ENCODE results near the gene DYRK1B. TPM values are rescaled to one million over a fixed set of nuclear protein-coding genes. Genes with fewer than 3 reads are reported as not detected.

Gene DYRK1B
- total RNA-seq, 5 donors from 2014 or later (not counting 1 experiment from before 2014, with no cell fraction given), result 18.9 to 38.4 (median 28.0) TPM

DNA sequence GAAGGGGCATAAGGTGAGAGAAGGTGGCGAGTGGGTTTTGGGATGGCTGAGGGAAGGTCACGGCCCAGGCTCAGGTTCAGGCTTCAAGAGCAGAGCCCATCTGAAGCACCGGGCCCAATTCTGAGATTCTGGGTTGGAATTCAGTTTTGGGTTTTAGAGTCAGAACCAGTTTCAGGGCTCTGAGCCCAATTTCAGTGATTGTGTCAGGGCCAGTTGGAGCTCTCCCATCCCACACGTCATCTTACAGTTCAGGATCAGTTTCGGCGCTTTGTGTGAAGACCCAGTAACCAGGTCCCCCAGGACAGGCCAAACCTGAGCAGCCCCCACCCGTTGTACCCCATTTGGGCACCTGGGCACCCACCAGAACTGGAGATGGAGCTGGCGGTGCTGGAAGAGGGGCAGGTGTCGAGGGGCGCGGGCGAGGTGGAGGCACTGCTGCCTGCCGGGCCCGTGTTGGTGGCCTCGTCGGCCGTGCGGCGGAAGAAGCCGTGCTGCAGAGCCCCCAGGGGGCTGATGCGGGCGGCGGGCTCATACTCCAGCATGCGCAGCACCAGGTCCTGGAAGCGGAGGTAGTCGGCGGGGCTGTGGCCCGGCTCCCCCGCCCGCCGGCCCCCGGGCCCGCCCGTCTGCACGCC is 7.5 kb downstream of the DYRK1B start:
- Mint-ChIP-seq H3K27ac (peak overlapping the region in 1 of 2 donors; percentile 47), H3K4me3 (no peak overlapping the region), H3K36me3 (peaks cover 35% of the 10 kb centered on the region), H3K4me1 (peaks cover 7 to 19% (median 14%) of the 10 kb centered on the region in 3 donors), H3K27me3 (no peaks in the 10 kb centered on the region), H3K9me3 (no peaks in the 10 kb centered on the region)
- 98% methylated on average over 28 of the region's 35 CpGs for WGBS (ENCODE audit: insufficient coverage)
- H3K36me3 ChIP-seq (ENCODE audit: control insufficient read depth in 2 of 2, extremely low read depth in 1 of 2, insufficient read depth in 1 of 2, low read length in 1 of 2), result peaks cover 16 to 59% of the 10 kb centered on the region in 2 donors
- ChIA-PET CTCF (no interaction called here), POLR2A (no interaction called here)
- no peak overlapping the region for H3K4me3 ChIP-seq (ENCODE audit: control insufficient read depth in 1 of 2, extremely low read depth in 1 of 2, low read length in 1 of 2)
- H3K4me1 ChIP-seq (ENCODE audit: control insufficient read depth in 1 of 2, extremely low read depth in 1 of 2, insufficient read depth in 2 of 2, low read length in 2 of 2), result peaks cover 5 to 52% of the 10 kb centered on the region in 2 experiments
- H3K9me3 ChIP-seq, result no peaks in the 10 kb centered on the region
- H3K27ac ChIP-seq (ENCODE audit: low read length), result no peak overlapping the region
- no peak for ATAC-seq (replicated peaks in 1 of 4)
- no peak for DNase-seq
- no peaks in the 10 kb centered on the region for H3K27me3 ChIP-seq (replicated peaks in 1 of 2; ENCODE audit: control insufficient read depth in 2 of 2, extremely low read depth in 1 of 2, insufficient read depth in 2 of 2, low read length in 1 of 2)

DNA sequence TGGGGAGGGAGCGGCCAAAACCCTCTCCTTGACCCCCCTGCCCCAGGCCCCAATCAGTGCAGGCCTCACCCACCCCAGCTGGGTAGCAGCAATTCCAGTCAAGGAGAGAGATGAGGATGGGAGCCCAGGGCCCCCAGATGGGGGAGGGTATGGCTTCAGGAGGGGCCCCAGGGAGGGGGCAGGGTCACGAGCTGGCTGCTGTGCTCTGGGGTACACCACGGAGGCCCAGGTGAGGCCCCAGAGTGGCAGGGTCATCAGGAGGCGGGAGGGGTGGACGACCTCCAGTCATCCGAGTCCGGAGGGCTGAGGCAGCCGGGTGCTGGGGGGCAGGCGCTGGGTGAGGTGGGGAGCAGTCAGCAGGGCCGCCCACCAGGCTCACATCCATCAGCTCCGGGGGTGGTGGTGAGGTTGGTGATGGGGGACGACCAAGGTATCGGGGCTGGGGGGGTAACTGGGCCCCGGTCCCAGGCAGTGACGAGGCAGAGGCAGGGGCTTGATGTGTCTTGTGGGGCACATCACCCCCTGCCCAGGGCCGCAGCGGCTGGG is 8.4 kb downstream of the DYRK1B start:
- ChIA-PET CTCF (no interaction called here), POLR2A (no interaction called here)
- WGBS (ENCODE audit: insufficient coverage), result 94% methylated on average over 12 of the region's 17 CpGs
- no peak overlapping the region for H3K4me3 Mint-ChIP-seq
- peaks cover 0 to 13% (median 9%) of the 10 kb centered on the region in 3 donors for H3K4me1 Mint-ChIP-seq
- Histone ChIP-seq H3K4me3 (ENCODE audit: control insufficient read depth in 1 of 2, extremely low read depth in 1 of 2, low read length in 1 of 2) (no peak overlapping the region), H3K36me3 (ENCODE audit: control insufficient read depth in 2 of 2, extremely low read depth in 1 of 2, insufficient read depth in 1 of 2, low read length in 1 of 2) (peaks cover 16 to 52% of the 10 kb centered on the region in 2 donors), H3K27me3 (replicated peaks in 1 of 2; ENCODE audit: control insufficient read depth in 2 of 2, extremely low read depth in 1 of 2, insufficient read depth in 2 of 2, low read length in 1 of 2) (no peaks in the 10 kb centered on the region), H3K27ac (ENCODE audit: low read length) (no peak overlapping the region), H3K9me3 (no peaks in the 10 kb centered on the region), H3K4me1 (ENCODE audit: control insufficient read depth in 1 of 2, extremely low read depth in 1 of 2, insufficient read depth in 2 of 2, low read length in 2 of 2) (peaks cover 5 to 52% of the 10 kb centered on the region in 2 experiments)
- no peak overlapping the region for H3K27ac Mint-ChIP-seq
- peaks cover 32% of the 10 kb centered on the region for H3K36me3 Mint-ChIP-seq
- no peaks in the 10 kb centered on the region for H3K9me3 Mint-ChIP-seq
- DNase-seq (no peak), ATAC-seq (replicated peaks in 1 of 4) (no peak)
- H3K27me3 Mint-ChIP-seq, result no peaks in the 10 kb centered on the region

DNA sequence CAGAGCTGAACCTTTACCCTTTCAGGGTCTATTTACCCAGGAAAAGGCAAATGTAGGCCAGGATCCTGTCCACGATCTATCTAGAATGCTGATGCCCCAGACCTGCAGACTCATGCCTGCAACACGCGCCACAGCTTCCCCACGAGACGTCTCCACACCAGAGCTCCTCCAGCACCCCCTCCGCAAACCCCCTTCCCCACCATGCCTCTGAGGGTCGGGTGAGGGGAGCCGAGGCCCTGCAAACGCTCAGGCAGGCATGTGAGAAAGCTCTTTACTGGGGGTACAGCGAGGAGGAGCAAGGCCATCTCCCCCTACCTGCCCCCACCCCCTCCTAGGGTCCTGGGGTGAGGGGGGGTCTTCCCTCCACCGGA is 8.9 kb downstream of the DYRK1B start:
- no peaks in the 10 kb centered on the region for H3K27me3 Mint-ChIP-seq
- ATAC-seq (replicated peaks in 1 of 4), result no peak
- CTCF ChIA-PET, result no interaction called here
- no peaks in the 10 kb centered on the region for H3K9me3 ChIP-seq
- peaks cover 12 to 46% of the 10 kb centered on the region in 2 donors for H3K36me3 ChIP-seq (ENCODE audit: control insufficient read depth in 2 of 2, extremely low read depth in 1 of 2, insufficient read depth in 1 of 2, low read length in 1 of 2)
- 100% methylated on average over 1 of the region's 11 CpGs for WGBS (ENCODE audit: insufficient coverage)
- H3K27ac Mint-ChIP-seq, result no peak overlapping the region
- H3K9me3 Mint-ChIP-seq, result no peaks in the 10 kb centered on the region
- no peak overlapping the region for H3K4me3 ChIP-seq (ENCODE audit: control insufficient read depth in 1 of 2, extremely low read depth in 1 of 2, low read length in 1 of 2)
- no peaks in the 10 kb centered on the region for H3K27me3 ChIP-seq (replicated peaks in 1 of 2; ENCODE audit: control insufficient read depth in 2 of 2, extremely low read depth in 1 of 2, insufficient read depth in 2 of 2, low read length in 1 of 2)
- peaks cover 5 to 49% of the 10 kb centered on the region in 2 experiments for H3K4me1 ChIP-seq (ENCODE audit: control insufficient read depth in 1 of 2, extremely low read depth in 1 of 2, insufficient read depth in 2 of 2, low read length in 2 of 2)
- no peak overlapping the region for H3K4me3 Mint-ChIP-seq
- no peak for DNase-seq
- peaks cover 28% of the 10 kb centered on the region for H3K36me3 Mint-ChIP-seq
- POLR2A ChIA-PET, result interaction anchor here in 1 of 2 donors (1.2 kb wide), 1 partner anchor 9 kb away, joined by 10 read pairs; the partner anchor contains the start of gene DYRK1B
- H3K4me1 Mint-ChIP-seq, result peaks cover 3 to 13% (median 9%) of the 10 kb centered on the region in 3 donors
- peak overlapping the region; percentile 55 for H3K27ac ChIP-seq (ENCODE audit: low read length)

DNA sequence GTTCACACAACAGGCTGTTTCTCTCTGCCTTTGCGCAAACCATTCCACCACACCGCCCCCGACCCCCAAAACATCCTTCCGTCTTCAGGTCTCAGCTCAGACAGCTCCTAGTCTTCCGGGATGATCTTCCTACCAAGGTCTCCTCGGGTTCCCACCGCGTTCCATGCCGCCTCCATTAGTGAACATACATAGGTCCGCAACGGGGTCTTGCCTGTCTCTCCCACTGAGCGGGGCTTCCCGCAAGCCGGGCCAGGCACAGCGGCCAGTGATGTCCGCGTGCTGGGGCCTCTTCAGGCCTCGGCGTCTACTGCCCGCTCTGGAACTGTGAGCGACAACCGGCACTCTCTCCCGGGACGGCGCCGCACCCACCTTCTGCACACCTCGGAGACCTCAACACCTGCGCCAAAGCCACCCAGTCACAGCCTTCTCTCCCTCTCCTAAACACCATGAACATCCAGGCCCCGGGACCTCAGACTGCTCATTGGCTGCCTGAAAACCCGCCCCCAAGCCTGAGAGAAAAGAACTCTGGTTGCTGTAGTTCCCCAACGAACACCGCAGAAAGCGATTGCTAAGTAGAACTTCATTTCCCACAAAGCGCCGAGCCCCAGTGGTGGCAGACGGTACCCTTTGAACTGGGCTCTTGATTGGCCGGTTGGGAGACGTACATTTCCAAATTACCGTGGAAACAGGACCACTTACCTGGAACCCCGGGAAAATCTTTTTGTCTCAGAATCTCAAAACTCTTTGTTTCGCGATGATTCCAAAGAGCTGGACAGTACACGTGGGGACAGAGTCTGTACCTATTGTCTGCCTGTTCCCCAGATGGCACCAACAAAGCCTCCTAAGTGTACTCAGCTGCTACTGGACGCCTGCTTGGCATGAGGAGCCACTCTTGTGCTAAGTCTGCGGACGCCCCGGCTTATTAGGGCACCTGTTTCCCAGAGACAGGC is 9.5 kb downstream of the DYRK1B start:
- peak; percentile 69 to 93 (median 86) for DNase-seq
- peak overlapping the region; percentile 55 for H3K27ac ChIP-seq (ENCODE audit: low read length)
- H3K9me3 ChIP-seq, result no peaks in the 10 kb centered on the region
- H3K4me3 ChIP-seq (ENCODE audit: control insufficient read depth in 1 of 2, extremely low read depth in 1 of 2, low read length in 1 of 2), result peak overlapping the region; percentile 69 to 90
- no peaks in the 10 kb centered on the region for H3K27me3 Mint-ChIP-seq
- H3K4me3 Mint-ChIP-seq, result no peak overlapping the region
- no peaks in the 10 kb centered on the region for H3K9me3 Mint-ChIP-seq
- ChIA-PET CTCF (no interaction called here), POLR2A (interaction anchor here in 1 of 2 donors (1.2 kb wide), 1 partner anchor 10 kb away, joined by 10 read pairs; the partner anchor contains the start of gene DYRK1B)
- peak; percentile 98 to 99 (median 98) for ATAC-seq (replicated peaks in 1 of 4)
- H3K36me3 Mint-ChIP-seq, result peaks cover 23% of the 10 kb centered on the region
- peaks cover 11 to 40% of the 10 kb centered on the region in 2 donors for H3K36me3 ChIP-seq (ENCODE audit: control insufficient read depth in 2 of 2, extremely low read depth in 1 of 2, insufficient read depth in 1 of 2, low read length in 1 of 2)
- no peaks in the 10 kb centered on the region for H3K27me3 ChIP-seq (replicated peaks in 1 of 2; ENCODE audit: control insufficient read depth in 2 of 2, extremely low read depth in 1 of 2, insufficient read depth in 2 of 2, low read length in 1 of 2)
- WGBS (ENCODE audit: insufficient coverage), result 15% methylated on average over 46 of the region's 47 CpGs
- peaks cover 5 to 43% of the 10 kb centered on the region in 2 experiments for H3K4me1 ChIP-seq (ENCODE audit: control insufficient read depth in 1 of 2, extremely low read depth in 1 of 2, insufficient read depth in 2 of 2, low read length in 2 of 2)
- peaks cover 9 to 13% (median 10%) of the 10 kb centered on the region in 3 donors for H3K4me1 Mint-ChIP-seq
- no peak overlapping the region for H3K27ac Mint-ChIP-seq

DNA sequence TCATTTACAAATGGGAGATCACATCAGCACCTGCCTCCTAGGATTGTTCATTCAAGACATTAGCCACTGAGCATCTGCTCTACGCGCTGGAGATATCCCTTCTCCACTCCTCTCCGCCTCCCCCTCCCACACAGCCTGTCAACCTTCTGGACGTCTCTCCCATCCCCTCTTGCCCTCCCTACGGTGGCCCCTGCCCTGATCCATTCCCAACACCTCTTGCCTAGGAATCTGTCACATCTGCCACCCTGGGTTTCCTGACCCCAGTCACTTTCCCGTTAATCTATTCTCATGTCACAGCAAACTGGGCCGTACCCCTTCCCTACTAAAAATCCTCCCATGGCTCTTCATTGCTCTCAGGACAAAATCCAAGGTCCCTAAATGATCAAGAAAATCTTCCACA is 10.3 kb downstream of the DYRK1B start:
- peak overlapping the region; percentile 69 to 90 for H3K4me3 ChIP-seq (ENCODE audit: control insufficient read depth in 1 of 2, extremely low read depth in 1 of 2, low read length in 1 of 2)
- H3K27ac Mint-ChIP-seq, result no peak overlapping the region
- H3K36me3 Mint-ChIP-seq, result peaks cover 24% of the 10 kb centered on the region
- no peaks in the 10 kb centered on the region for H3K9me3 ChIP-seq
- H3K4me1 Mint-ChIP-seq, result peaks cover 7 to 17% (median 16%) of the 10 kb centered on the region in 3 donors
- H3K27ac ChIP-seq (ENCODE audit: low read length), result peak overlapping the region; percentile 54
- ATAC-seq (replicated peaks in 1 of 4) (no peak), DNase-seq (no peak)
- peaks cover 5 to 39% of the 10 kb centered on the region in 2 experiments for H3K4me1 ChIP-seq (ENCODE audit: control insufficient read depth in 1 of 2, extremely low read depth in 1 of 2, insufficient read depth in 2 of 2, low read length in 2 of 2)
- no peak overlapping the region for H3K4me3 Mint-ChIP-seq
- CTCF ChIA-PET, result no interaction called here
- 59% methylated on average over 7 of the region's 7 CpGs for WGBS (ENCODE audit: insufficient coverage)
- H3K9me3 Mint-ChIP-seq, result no peaks in the 10 kb centered on the region
- no peaks in the 10 kb centered on the region for H3K27me3 ChIP-seq (replicated peaks in 1 of 2; ENCODE audit: control insufficient read depth in 2 of 2, extremely low read depth in 1 of 2, insufficient read depth in 2 of 2, low read length in 1 of 2)
- POLR2A ChIA-PET, result no interaction called here
- peaks cover 11 to 34% of the 10 kb centered on the region in 2 donors for H3K36me3 ChIP-seq (ENCODE audit: control insufficient read depth in 2 of 2, extremely low read depth in 1 of 2, insufficient read depth in 1 of 2, low read length in 1 of 2)
- H3K27me3 Mint-ChIP-seq, result no peaks in the 10 kb centered on the region

DNA sequence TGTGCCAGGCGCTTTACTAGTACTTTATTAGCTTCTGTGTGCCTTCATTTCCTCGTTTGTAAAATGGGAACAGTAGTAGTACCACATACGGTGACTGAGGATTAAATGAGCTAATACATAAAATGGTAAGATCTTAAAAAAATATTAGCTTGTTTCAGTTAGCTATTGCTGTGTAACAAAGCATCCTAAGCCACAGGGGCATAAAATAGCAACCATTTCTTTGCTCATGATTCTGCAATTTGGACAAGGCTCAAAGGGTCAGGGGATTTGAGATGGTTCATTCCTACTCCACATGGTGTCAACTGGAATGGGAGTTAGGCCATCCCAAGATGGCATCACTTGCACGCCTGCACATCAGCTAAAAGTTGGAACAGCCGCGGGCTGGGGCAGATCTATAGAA is 13.3 kb downstream of the DYRK1B start:
- ATAC-seq (replicated peaks in 1 of 4) (no peak), DNase-seq (no peak)
- Mint-ChIP-seq H3K4me3 (no peak overlapping the region), H3K27me3 (no peaks in the 10 kb centered on the region), H3K36me3 (peaks cover 27% of the 10 kb centered on the region), H3K9me3 (no peaks in the 10 kb centered on the region), H3K27ac (no peak overlapping the region), H3K4me1 (peaks cover 9 to 18% (median 16%) of the 10 kb centered on the region in 3 donors)
- no peaks in the 10 kb centered on the region for H3K9me3 ChIP-seq
- H3K27me3 ChIP-seq (replicated peaks in 1 of 2; ENCODE audit: control insufficient read depth in 2 of 2, extremely low read depth in 1 of 2, insufficient read depth in 2 of 2, low read length in 1 of 2), result no peaks in the 10 kb centered on the region
- H3K36me3 ChIP-seq (ENCODE audit: control insufficient read depth in 2 of 2, extremely low read depth in 1 of 2, insufficient read depth in 1 of 2, low read length in 1 of 2), result peaks cover 8 to 11% of the 10 kb centered on the region in 2 donors
- H3K4me1 ChIP-seq (ENCODE audit: control insufficient read depth in 1 of 2, extremely low read depth in 1 of 2, insufficient read depth in 2 of 2, low read length in 2 of 2), result peaks cover 5 to 23% of the 10 kb centered on the region in 2 experiments
- WGBS (ENCODE audit: insufficient coverage), result 100% methylated on average over 2 of the region's 6 CpGs
- H3K4me3 ChIP-seq (ENCODE audit: control insufficient read depth in 1 of 2, extremely low read depth in 1 of 2, low read length in 1 of 2), result no peak overlapping the region
- ChIA-PET CTCF (interaction anchor here (0.6 to 1.8 kb wide), 5 partner anchors 13 to 28 kb away, joined by 3 to 5 read pairs (median 3); partner anchors contain the start of gene DYRK1B (in 1 of the 2)), POLR2A (no interaction called here)
- H3K27ac ChIP-seq (ENCODE audit: low read length), result no peak overlapping the region

All from T-cell (primary cell).